ENCODE measurements around the gene CNGB1.

DNA sequence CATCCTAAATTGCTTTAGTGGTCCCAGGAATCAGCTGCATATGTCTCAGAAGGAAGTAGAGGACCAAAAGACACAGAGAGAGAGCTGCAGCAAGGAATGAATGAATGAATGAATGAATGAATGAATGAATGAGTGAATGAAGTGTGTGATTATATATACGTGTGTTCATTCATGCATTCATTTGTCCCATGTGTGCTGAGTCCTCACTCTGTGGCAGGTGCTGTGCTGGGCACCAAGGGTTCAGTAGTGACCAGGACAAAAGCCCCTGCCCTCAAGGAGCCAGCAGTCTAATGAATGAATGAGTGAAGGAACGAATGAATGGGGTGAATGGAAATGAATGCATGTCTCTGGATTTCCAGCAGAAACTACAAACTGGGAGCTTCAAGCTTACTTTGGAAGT is 9.4 kb downstream of the CNGB1 start:
- TF ChIP-seq, protein P1, sequence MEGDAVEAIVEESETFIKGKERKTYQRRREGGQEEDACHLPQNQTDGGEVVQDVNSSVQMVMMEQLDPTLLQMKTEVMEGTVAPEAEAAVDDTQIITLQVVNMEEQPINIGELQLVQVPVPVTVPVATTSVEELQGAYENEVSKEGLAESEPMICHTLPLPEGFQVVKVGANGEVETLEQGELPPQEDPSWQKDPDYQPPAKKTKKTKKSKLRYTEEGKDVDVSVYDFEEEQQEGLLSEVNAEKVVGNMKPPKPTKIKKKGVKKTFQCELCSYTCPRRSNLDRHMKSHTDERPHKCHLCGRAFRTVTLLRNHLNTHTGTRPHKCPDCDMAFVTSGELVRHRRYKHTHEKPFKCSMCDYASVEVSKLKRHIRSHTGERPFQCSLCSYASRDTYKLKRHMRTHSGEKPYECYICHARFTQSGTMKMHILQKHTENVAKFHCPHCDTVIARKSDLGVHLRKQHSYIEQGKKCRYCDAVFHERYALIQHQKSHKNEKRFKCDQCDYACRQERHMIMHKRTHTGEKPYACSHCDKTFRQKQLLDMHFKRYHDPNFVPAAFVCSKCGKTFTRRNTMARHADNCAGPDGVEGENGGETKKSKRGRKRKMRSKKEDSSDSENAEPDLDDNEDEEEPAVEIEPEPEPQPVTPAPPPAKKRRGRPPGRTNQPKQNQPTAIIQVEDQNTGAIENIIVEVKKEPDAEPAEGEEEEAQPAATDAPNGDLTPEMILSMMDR (IDR thresholded peaks at IDR 0.05) = no peak
- TF ChIP-seq POLR2A (IDR thresholded peaks at IDR 0.05) (no peak), POLR2AphosphoS5 (IDR thresholded peaks at IDR 0.05) (no peak)
